Nucleus accumbens (tissue), 56 donors: ENCODE results near the gene ITCH.
"Not testable (repeated sequence)": the region's sequence is repeated elsewhere in the genome, so short reads cannot be mapped to it uniquely, and the experiment has no call there.

ENCODE experiments used
- DNase-seq, 56 donors: peaks; one replicate each; lab custom pipeline; 2025; lab: John Stamatoyannopoulos, UW

The ITCH gene

GRCh38 chr20:34363062-34363464 is at the start of gene ITCH:
ITCH (plus strand) TSS chr20:34363273; CDS start chr20:34393812, 30,539 bp downstream.
- peak; percentile 50 to 97 (median 92) for DNase-seq

- DNase-seq, result no peak
Observed at GRCh38 chr20:34315236-34315635, 47.8 kb upstream of the ITCH start.

- no peak for DNase-seq
Observed at GRCh38 chr20:34316196-34316814, 46.8 kb upstream of the ITCH start.

GRCh38 chr20:34318609-34319443 is 44.2 kb upstream of the ITCH start:
- no peak for DNase-seq

- DNase-seq, result no peak
Observed at GRCh38 chr20:34320861-34321260, 42.2 kb upstream of the ITCH start.

GRCh38 chr20:34322267-34323105 is 40.6 kb upstream of the ITCH start:
- no peak for DNase-seq

GRCh38 chr20:34324541-34324940 is 38.5 kb upstream of the ITCH start:
- no peak for DNase-seq

GRCh38 chr20:34328207-34328606 is 34.9 kb upstream of the ITCH start:
- DNase-seq, result not testable (repeated sequence)

GRCh38 chr20:34328928-34329677 is 34.0 kb upstream of the ITCH start:
- no peak for DNase-seq

- DNase-seq, result not testable (repeated sequence)
Observed at GRCh38 chr20:34330861-34331544, 32.1 kb upstream of the ITCH start.

- DNase-seq, result peak in 2 of 56 donors; percentile 1 to 3
Observed at GRCh38 chr20:34331838-34332237, 31.2 kb upstream of the ITCH start.

- no peak for DNase-seq
Observed at GRCh38 chr20:34332262-34332920, 30.7 kb upstream of the ITCH start.

GRCh38 chr20:34333786-34334185 is 29.3 kb upstream of the ITCH start:
- no peak for DNase-seq

- peak in 54 of 56 donors; percentile 27 to 94 (median 84) for DNase-seq
Observed at GRCh38 chr20:34334654-34335407, 28.2 kb upstream of the ITCH start.

GRCh38 chr20:34337544-34337943 is 25.5 kb upstream of the ITCH start:
- DNase-seq, result no peak

- no peak for DNase-seq
Observed at GRCh38 chr20:34337982-34338726, 24.9 kb upstream of the ITCH start.

- not testable (repeated sequence) for DNase-seq
Observed at GRCh38 chr20:34340726-34341125, 22.3 kb upstream of the ITCH start.

- not testable (repeated sequence) for DNase-seq
Observed at GRCh38 chr20:34341199-34341598, 21.9 kb upstream of the ITCH start.
